ENCODE data around the gene IFT27. TPM values are rescaled to one million over a fixed set of nuclear protein-coding genes. Genes with fewer than 3 reads are reported as not detected.

Gene IFT27
- total RNA-seq, 4 donors from 2014 or later, result 5.8 to 22.7 (median 12.9) TPM

GRCh38 chr22:36778020-36778419 lies 2.1 kb upstream of the IFT27 start:
- no peak for TF ChIP-seq POLR2A (IDR thresholded peaks at IDR 0.05)
- no peak for TF ChIP-seq CTCF (IDR thresholded peaks at IDR 0.05)
- no peak for TF ChIP-seq EP300 (IDR thresholded peaks at IDR 0.05; ENCODE audit: low read depth)
- no peak for TF ChIP-seq POLR2AphosphoS5 (IDR thresholded peaks at IDR 0.05)
- no peak for DNase-seq
- Histone ChIP-seq H3K4me3 (no peak overlapping the region), H3K4me1 (peaks cover 8 to 22% (median 14%) of the 10 kb centered on the region in 4 donors), H3K9me3 (no peaks in the 10 kb centered on the region), H3K27me3 (peaks cover 2% of the 10 kb centered on the region), H3K27ac (no peak overlapping the region), H3K36me3 (no peaks in the 10 kb centered on the region)
- in situ Hi-C loops (cut with MboI; ENCODE audit: low pct_ligation_motif_present in 1 of 4, low pct_unique_long_range_greater_than_20kb in 1 of 4, low sequenced_read_pairs in 3 of 4), result loop anchor here in 1 of 4 donors (10.0 to 25.0 kb wide), 2 partner anchors 197 to 434 kb away; partner anchors contain the start of gene SSTR3
- intact Hi-C loops (cut with DNase I; ENCODE audit: low total_unique reads), result no loop called here

DNA sequence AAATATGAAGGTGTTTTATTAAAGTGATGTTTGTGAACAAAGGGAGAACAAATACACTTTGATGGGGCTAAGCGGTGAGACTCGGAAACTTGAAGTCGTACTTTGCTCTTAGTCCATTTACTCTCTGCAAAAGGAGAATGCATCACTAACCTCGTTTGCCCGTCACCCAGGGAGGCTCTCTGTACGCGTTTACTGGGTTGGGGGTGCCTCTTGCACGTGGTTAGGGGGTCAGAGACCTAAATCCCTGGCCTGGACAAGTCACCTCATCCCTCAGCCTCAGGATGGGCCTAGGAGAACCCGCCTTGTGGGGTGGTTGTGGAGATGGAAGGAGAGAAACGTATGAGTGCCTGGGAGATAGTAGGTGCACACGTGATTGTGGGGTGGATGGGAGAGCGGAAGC lies 803 bp upstream of the IFT27 start:
- in situ Hi-C loops (cut with MboI; ENCODE audit: low pct_ligation_motif_present in 1 of 4, low pct_unique_long_range_greater_than_20kb in 1 of 4, low sequenced_read_pairs in 3 of 4), result loop anchor here in 1 of 4 donors (10.0 to 25.0 kb wide), 2 partner anchors 198 to 436 kb away; partner anchors contain the start of gene SSTR3
- intact Hi-C loops (cut with DNase I; ENCODE audit: low total_unique reads), result no loop called here
- peak overlapping the region in 3 of 4 donors; percentile 11 to 96 (median 40) for H3K4me3 ChIP-seq
- no peaks in the 10 kb centered on the region for H3K9me3 ChIP-seq
- TF ChIP-seq CTCF (IDR thresholded peaks at IDR 0.05) (no peak), EP300 (IDR thresholded peaks at IDR 0.05; ENCODE audit: low read depth) (no peak), POLR2A (IDR thresholded peaks at IDR 0.05) (no peak), POLR2AphosphoS5 (IDR thresholded peaks at IDR 0.05) (no peak)
- no peaks in the 10 kb centered on the region for H3K36me3 ChIP-seq
- 38 to 61% methylated on average over 6 to 12 of the region's 12 CpGs for WGBS, 2 donors (ENCODE audit: low coverage in 1 of 2)
- peaks cover 8 to 14% (median 11%) of the 10 kb centered on the region in 4 donors for H3K4me1 ChIP-seq
- no peak for DNase-seq
- H3K27me3 ChIP-seq, result no peaks in the 10 kb centered on the region
- H3K27ac ChIP-seq, result peak overlapping the region; percentile 64 to 77 (median 68)

GRCh38 chr22:36775586-36775963 lies 344 bp downstream of the IFT27 start:
- intact Hi-C loops (cut with DNase I; ENCODE audit: low total_unique reads), result no loop called here

GRCh38 chr22:36773935-36774334 lies 2.0 kb downstream of the IFT27 start:
- in situ Hi-C loops (cut with MboI; ENCODE audit: low pct_ligation_motif_present in 1 of 4, low pct_unique_long_range_greater_than_20kb in 1 of 4, low sequenced_read_pairs in 3 of 4) (loop anchor here in 2 of 4 donors (10.0 to 25.0 kb wide), 2 partner anchors 201 to 237 kb away; partner anchors contain the start of gene EIF3D (in 1 of the 2)), intact Hi-C loops (cut with DNase I; ENCODE audit: low total_unique reads) (no loop called here)
- Histone ChIP-seq H3K36me3 (no peaks in the 10 kb centered on the region), H3K27me3 (no peaks in the 10 kb centered on the region), H3K4me3 (no peak overlapping the region), H3K27ac (no peak overlapping the region), H3K9me3 (no peaks in the 10 kb centered on the region), H3K4me1 (peaks cover 8 to 11% (median 10%) of the 10 kb centered on the region in 4 donors)
- peak; percentile 27 to 37 (median 31) for TF ChIP-seq CTCF (IDR thresholded peaks at IDR 0.05)
- TF ChIP-seq EP300 (IDR thresholded peaks at IDR 0.05; ENCODE audit: low read depth), result no peak
- 77% methylated on average over 3 of the region's 3 CpGs; no CpG with 5 or more reads in 1 of the 2 donors for WGBS, 2 donors (ENCODE audit: low coverage in 1 of 2)
- no peak for DNase-seq

More at GRCh38 chr22:36775586-36775963, 344 bp downstream of the IFT27 start:
- peak overlapping the region; percentile 72 to 99 (median 88) for H3K4me3 ChIP-seq
- in situ Hi-C loops (cut with MboI; ENCODE audit: low pct_ligation_motif_present in 1 of 4, low pct_unique_long_range_greater_than_20kb in 1 of 4, low sequenced_read_pairs in 3 of 4), result loop anchor here in 1 of 4 donors (10.0 to 25.0 kb wide), 2 partner anchors 199 to 437 kb away; partner anchors contain the start of gene SSTR3
- WGBS, 2 donors (ENCODE audit: low coverage in 1 of 2), result 0% methylated on average over 4 to 15 of the region's 23 CpGs
- H3K27ac ChIP-seq, result peak overlapping the region; percentile 82 to 96 (median 92)
- H3K9me3 ChIP-seq, result no peaks in the 10 kb centered on the region
- H3K36me3 ChIP-seq, result no peaks in the 10 kb centered on the region
- TF ChIP-seq POLR2AphosphoS5 (IDR thresholded peaks at IDR 0.05) (no peak), EP300 (IDR thresholded peaks at IDR 0.05; ENCODE audit: low read depth) (no peak), CTCF (IDR thresholded peaks at IDR 0.05) (no peak), POLR2A (IDR thresholded peaks at IDR 0.05) (no peak)
- peaks cover 8 to 11% (median 10%) of the 10 kb centered on the region in 4 donors for H3K4me1 ChIP-seq
- no peaks in the 10 kb centered on the region for H3K27me3 ChIP-seq
- DNase-seq, result peak; percentile 41

Measured in transverse colon (tissue), 4 donors.